ENCODE data around the gene RAD9A. TPM values are rescaled to one million over a fixed set of nuclear protein-coding genes. Genes with fewer than 3 reads are reported as not detected.

The RAD9A gene
- total and polyA plus RNA-seq, 2 experiments from 2014 or later = 3.9 to 4.6 TPM

DNA sequence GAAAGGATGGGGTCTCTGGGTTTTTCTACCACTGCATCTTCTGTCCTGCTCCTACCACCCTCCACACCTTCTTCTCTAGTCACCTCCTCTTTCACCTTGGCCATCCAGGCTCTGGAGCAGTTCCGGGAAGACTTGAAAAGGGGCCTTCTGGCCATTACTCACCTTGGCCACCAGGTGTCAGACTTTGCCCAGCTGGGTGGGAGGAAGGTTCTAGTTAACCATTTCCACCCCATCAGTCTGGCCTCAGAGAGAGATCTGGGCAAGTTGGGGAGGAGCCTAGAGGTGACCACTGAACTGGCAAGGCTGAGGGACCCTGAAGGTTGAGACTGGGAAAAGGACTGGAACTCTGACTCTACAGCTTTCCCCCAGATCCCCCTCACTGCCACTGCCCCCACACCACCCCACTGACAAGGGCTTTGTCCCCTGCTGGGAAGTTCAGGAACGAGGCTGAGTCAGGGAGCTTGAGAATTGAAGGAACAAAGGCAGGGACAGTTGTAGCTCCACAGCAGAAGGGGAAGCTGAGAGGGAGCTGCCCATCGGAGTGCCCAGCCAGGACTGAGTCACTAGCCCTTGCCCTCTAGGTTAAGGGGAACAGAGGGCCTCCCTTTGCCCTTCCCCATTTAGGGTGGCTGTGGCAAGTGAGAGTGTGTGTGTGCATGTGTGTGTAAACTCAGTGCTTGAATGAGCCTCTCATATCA, 34.8 kb upstream of the RAD9A start:
- peak overlapping the region; percentile 93 for H3K9ac ChIP-seq
- no peak overlapping the region for H3K4me3 ChIP-seq
- no peaks in the 10 kb centered on the region for H3K27me3 ChIP-seq (replicated peaks; ENCODE audit: insufficient read depth)
- no peak for TF ChIP-seq EZH2 (IDR thresholded peaks at IDR 0.05; ENCODE audit: insufficient read depth, poor library complexity, severe bottlenecking)
- no peak for TF ChIP-seq EZH2phosphoT487 (IDR thresholded peaks at IDR 0.05; ENCODE audit: insufficient read depth, low read depth)
- in situ Hi-C loops (cut with MboI) = no loop called here
- no peaks in the 10 kb centered on the region for H3K9me2 ChIP-seq (ENCODE audit: insufficient read depth)
- H3K36me3 ChIP-seq (ENCODE audit: low read depth) = peaks cover 2% of the 10 kb centered on the region; the same call in 1 of the 2 replicates
- H3K27ac ChIP-seq = peak overlapping the region; percentile 97
- no peaks in the 10 kb centered on the region for H3K9me3 ChIP-seq (ENCODE audit: low read depth)
- H3K4me1 ChIP-seq (ENCODE audit: insufficient read depth) = peaks cover 52% of the 10 kb centered on the region
- H3F3A ChIP-seq (ENCODE audit: insufficient read depth) = peaks cover 82% of the 10 kb centered on the region
- H4K20me1 ChIP-seq (ENCODE audit: insufficient read depth) = no peaks in the 10 kb centered on the region
- DNase-seq = peak; percentile 85
- H3K79me2 ChIP-seq (ENCODE audit: insufficient read depth) = peaks cover 31% of the 10 kb centered on the region
- H2AFZ ChIP-seq = no peak overlapping the region
- H3K4me2 ChIP-seq (ENCODE audit: unreplicated experiment) = peak overlapping the region; percentile 44
- WGBS, 2 experiments (ENCODE audit: low coverage in 1 of 2, low lambda C conversion rate in 2 of 2, missing lambda C conversion rate in 2 of 2) = 7 to 18% methylated on average over 3 of the region's 3 CpGs

DNA sequence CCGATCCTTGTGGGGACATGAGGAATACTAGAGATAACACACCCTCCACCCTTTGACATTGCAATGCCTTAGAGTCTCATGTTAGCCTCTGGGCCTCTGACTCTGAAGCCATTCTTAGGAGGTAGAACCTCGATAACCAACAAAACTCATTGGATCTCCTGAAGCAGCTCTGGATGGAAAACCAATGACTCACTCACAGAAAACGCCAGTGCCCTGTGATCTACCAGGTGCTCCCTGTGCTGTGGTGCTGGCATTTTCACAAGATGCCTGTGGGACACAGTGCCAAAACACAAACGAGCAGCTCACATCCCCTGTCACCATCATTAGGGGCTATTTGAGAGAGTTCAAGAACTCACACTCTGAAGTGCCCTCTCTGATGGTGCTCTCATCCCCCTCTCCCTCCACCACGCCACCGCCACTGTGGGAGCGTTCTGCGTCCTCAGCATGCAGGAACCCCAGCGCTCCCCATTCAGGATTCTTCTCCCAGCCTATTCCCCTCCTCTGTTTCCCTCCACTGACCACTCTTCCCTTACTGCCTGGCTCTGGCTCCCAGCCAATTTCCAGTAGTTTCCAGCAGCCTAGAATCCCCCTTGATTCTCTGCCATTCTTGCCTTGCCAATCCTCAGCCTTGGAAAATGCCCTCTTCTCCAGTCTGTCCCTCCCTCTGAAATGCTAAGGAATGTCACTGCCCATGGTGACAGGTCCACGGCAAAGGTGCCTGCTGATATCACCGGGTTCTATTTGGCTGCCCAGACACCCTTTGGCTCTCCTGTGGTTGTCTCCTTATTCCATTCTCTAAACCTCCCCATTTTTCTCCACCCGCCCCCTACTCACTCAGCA, 33.7 kb upstream of the RAD9A start:
- in situ Hi-C loops (cut with MboI) = no loop called here
- 74 to 75% methylated on average over 12 of the region's 12 CpGs for WGBS, 2 experiments (ENCODE audit: low coverage in 1 of 2, low lambda C conversion rate in 2 of 2, missing lambda C conversion rate in 2 of 2)
- peak overlapping the region; percentile 97 for H3K27ac ChIP-seq
- peak overlapping the region; percentile 93 for H3K9ac ChIP-seq
- peaks cover 5% of the 10 kb centered on the region; the same call in 1 of the 2 replicates for H3K36me3 ChIP-seq (ENCODE audit: low read depth)
- H3F3A ChIP-seq (ENCODE audit: insufficient read depth) = peaks cover 85% of the 10 kb centered on the region
- H3K4me2 ChIP-seq (ENCODE audit: unreplicated experiment) = peak overlapping the region; percentile 44
- peak; percentile 74 for DNase-seq
- H3K4me1 ChIP-seq (ENCODE audit: insufficient read depth) = peaks cover 52% of the 10 kb centered on the region
- H3K4me3 ChIP-seq = no peak overlapping the region
- H4K20me1 ChIP-seq (ENCODE audit: insufficient read depth) = no peaks in the 10 kb centered on the region
- no peaks in the 10 kb centered on the region for H3K27me3 ChIP-seq (replicated peaks; ENCODE audit: insufficient read depth)
- TF ChIP-seq EZH2 (IDR thresholded peaks at IDR 0.05; ENCODE audit: insufficient read depth, poor library complexity, severe bottlenecking) = no peak
- no peak for TF ChIP-seq EZH2phosphoT487 (IDR thresholded peaks at IDR 0.05; ENCODE audit: insufficient read depth, low read depth)
- H3K9me2 ChIP-seq (ENCODE audit: insufficient read depth) = no peaks in the 10 kb centered on the region
- peaks cover 31% of the 10 kb centered on the region for H3K79me2 ChIP-seq (ENCODE audit: insufficient read depth)
- H2AFZ ChIP-seq = no peak overlapping the region
- no peaks in the 10 kb centered on the region for H3K9me3 ChIP-seq (ENCODE audit: low read depth)

DNA sequence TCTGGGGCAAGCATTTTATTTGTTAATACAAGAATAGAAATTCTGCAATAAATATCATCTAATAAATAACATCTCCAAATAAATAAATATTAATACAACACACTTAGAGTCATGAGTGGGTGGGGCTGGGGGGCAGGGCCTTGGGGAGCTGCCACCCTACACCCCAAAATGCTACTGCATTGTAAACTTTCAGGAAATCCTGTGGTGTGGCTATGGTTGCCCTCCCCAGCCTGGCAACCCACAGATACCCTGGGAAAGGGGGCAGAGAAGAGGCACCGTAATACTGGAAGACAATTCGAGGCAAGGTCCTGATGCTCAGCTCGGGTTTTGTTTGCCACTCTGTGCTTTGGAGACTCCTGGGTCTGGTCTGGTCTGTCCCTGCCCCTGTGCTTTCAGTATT, 27.6 kb upstream of the RAD9A start:
- Histone ChIP-seq H3K9ac (no peak overlapping the region), H3K4me1 (ENCODE audit: insufficient read depth) (peaks cover 34% of the 10 kb centered on the region), H3K4me2 (ENCODE audit: unreplicated experiment) (no peak overlapping the region), H3K79me2 (ENCODE audit: insufficient read depth) (peaks cover 92% of the 10 kb centered on the region), H3F3A (ENCODE audit: insufficient read depth) (peaks cover 71% of the 10 kb centered on the region), H3K9me3 (ENCODE audit: low read depth) (no peaks in the 10 kb centered on the region), H3K9me2 (ENCODE audit: insufficient read depth) (no peaks in the 10 kb centered on the region), H3K36me3 (ENCODE audit: low read depth) (peaks cover 16% of the 10 kb centered on the region; the same call in 1 of the 2 replicates), H3K4me3 (no peak overlapping the region), H2AFZ (no peak overlapping the region), H3K27me3 (replicated peaks; ENCODE audit: insufficient read depth) (no peaks in the 10 kb centered on the region), H3K27ac (no peak overlapping the region), H4K20me1 (ENCODE audit: insufficient read depth) (peaks cover 16% of the 10 kb centered on the region; the same call in 1 of the 2 replicates)
- TF ChIP-seq EZH2phosphoT487 (IDR thresholded peaks at IDR 0.05; ENCODE audit: insufficient read depth, low read depth) (no peak), EZH2 (IDR thresholded peaks at IDR 0.05; ENCODE audit: insufficient read depth, poor library complexity, severe bottlenecking) (no peak)
- DNase-seq = no peak
- in situ Hi-C loops (cut with MboI) = no loop called here
- WGBS, 2 experiments (ENCODE audit: low coverage in 1 of 2, low lambda C conversion rate in 2 of 2, missing lambda C conversion rate in 2 of 2) = 96 to 100% methylated on average over 3 of the region's 3 CpGs

DNA sequence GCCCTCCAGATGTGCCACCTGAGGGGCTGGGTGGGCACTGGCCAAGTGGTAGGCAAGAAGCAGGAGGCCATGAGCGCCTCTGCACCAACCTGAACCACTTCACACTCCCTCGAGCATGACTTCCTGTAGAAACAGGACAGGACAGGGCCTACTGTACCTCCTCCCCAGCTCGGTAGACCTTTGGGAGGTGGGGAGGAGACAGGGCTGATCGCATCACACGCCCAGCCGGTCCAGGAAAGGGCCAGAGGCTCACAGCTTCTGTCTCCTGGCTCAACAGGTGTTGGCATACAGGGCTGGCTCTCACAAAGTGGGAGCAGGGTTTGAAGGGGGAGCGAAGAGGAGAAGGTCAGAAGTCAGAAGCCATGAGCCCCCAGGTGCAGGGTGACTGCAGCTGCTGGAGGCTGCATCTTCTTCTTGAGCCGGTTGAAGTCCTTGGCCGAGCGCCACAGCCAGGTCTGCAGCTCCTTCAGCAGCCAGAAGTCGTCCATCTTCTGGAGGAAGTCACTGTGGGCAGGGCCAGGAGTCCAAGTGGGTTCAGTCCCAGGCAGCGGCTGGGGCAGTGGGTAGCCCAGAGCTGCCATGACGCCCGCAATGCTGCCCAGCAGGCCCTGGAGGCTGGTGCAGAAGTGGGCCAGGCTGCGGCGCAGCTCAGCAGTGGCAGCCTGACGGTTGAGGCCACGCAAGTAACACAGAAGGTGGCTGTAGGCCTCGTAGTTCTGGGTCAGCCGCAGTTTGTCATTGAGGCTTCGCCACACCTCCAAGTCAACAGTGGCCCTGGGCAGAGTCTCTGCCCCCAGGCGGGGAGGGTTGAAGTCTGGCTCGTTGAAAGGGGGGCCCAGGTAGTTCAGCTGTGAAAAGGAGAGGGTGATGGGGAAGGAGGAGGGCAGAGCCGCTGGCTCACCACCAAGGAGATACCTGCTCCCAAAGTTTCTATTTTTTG, 26.7 kb upstream of the RAD9A start:
- peaks cover 23% of the 10 kb centered on the region for H4K20me1 ChIP-seq (ENCODE audit: insufficient read depth)

More for the DNA sequence above, 26.7 kb upstream of the RAD9A start:
- H3F3A ChIP-seq (ENCODE audit: insufficient read depth) = peaks cover 68% of the 10 kb centered on the region
- H3K9me3 ChIP-seq (ENCODE audit: low read depth) = no peaks in the 10 kb centered on the region
- no peak overlapping the region for H3K4me3 ChIP-seq
- H3K9ac ChIP-seq = no peak overlapping the region
- H3K9me2 ChIP-seq (ENCODE audit: insufficient read depth) = no peaks in the 10 kb centered on the region
- in situ Hi-C loops (cut with MboI) = no loop called here
- no peaks in the 10 kb centered on the region for H3K27me3 ChIP-seq (replicated peaks; ENCODE audit: insufficient read depth)
- WGBS, 2 experiments (ENCODE audit: low coverage in 1 of 2, low lambda C conversion rate in 2 of 2, missing lambda C conversion rate in 2 of 2) = 93 to 95% methylated on average over 24 of the region's 24 CpGs
- H3K4me1 ChIP-seq (ENCODE audit: insufficient read depth) = peaks cover 42% of the 10 kb centered on the region
- peaks cover 19% of the 10 kb centered on the region; the same call in 1 of the 2 replicates for H3K36me3 ChIP-seq (ENCODE audit: low read depth)
- no peak overlapping the region for H3K4me2 ChIP-seq (ENCODE audit: unreplicated experiment)
- H3K27ac ChIP-seq = no peak overlapping the region
- H2AFZ ChIP-seq = no peak overlapping the region
- no peak for TF ChIP-seq EZH2 (IDR thresholded peaks at IDR 0.05; ENCODE audit: insufficient read depth, poor library complexity, severe bottlenecking)
- H3K79me2 ChIP-seq (ENCODE audit: insufficient read depth) = peaks cover 96% of the 10 kb centered on the region
- DNase-seq = no peak

Data from GM23248 (cell line).